Fibroblast of villous mesenchyme (primary cell): Measurements from ENCODE around the gene SCARB1. TPM values are rescaled to one million over a fixed set of nuclear protein-coding genes. Genes with fewer than 3 reads are reported as not detected.
"Not testable (repeated sequence)": the region's sequence is repeated elsewhere in the genome, so short reads cannot be mapped to it uniquely, and the experiment has no call there.

Source experiments
- DNase-seq: peaks from one replicate; pipeline ENCODE4 v3.0.0-alpha.2; 2010; ENCODE audit warnings: low read depth
- H3K4me3 ChIP-seq: 2 replicates; pipeline ENCODE4 v1.5.1; 2011; ENCODE audit warnings: low read depth, mild to moderate bottlenecking, low read length
- total RNA-seq: library from RNA; depleted of rRNA; stranded (reverse); fragments of >200 nt; gene quantifications from 2 replicates; pipeline ENCODE4 v1.2.3, GENCODE V29; 2012
- TF ChIP-seq, protein P1 (sequence below): IDR thresholded peaks from 2 replicates; pipeline ENCODE4 v1.5.1; 2012; ENCODE audit warnings: low read depth, mild to moderate bottlenecking, low read length; ENCODE audit not compliant: insufficient read depth

The SCARB1 gene
- total RNA-seq, 1 donor: 28.5 TPM

DNA sequence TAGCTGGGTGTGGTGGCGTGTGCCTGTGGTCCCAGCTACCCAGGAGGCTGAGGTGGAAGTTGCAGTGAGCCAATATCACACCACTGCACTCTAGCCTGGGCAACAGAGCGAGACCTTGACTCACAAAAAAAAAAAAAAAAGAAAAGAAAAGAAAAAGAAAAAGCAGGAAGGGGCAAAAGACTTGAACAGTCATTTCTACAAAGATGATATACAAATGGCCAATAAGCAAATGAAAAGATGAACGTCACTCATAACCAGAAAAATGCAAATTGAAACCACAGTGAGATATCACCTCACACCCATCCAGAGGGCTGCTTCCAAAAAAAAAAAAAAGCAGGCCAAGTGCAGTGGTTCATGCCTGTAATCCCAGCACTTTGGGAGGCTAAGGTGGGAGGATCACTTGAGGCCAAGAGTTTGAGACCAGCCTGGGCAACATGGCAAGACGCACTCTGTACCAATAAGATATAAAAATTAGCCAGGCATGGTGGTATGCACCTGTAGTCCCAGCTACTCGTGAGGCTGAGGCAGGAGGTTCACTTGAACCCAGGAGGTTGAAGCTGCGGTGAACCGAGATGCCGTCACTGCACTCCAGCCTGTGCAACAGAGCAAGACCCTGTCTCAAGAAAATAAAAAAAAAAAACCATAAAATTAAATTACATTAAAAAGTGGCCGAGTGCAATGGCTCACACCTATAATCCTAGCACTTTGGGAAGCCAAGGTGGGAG, 30.3 kb upstream of the SCARB1 start:
- no peak for DNase-seq
- no peak overlapping the region for H3K4me3 ChIP-seq
- TF ChIP-seq, protein P1, sequence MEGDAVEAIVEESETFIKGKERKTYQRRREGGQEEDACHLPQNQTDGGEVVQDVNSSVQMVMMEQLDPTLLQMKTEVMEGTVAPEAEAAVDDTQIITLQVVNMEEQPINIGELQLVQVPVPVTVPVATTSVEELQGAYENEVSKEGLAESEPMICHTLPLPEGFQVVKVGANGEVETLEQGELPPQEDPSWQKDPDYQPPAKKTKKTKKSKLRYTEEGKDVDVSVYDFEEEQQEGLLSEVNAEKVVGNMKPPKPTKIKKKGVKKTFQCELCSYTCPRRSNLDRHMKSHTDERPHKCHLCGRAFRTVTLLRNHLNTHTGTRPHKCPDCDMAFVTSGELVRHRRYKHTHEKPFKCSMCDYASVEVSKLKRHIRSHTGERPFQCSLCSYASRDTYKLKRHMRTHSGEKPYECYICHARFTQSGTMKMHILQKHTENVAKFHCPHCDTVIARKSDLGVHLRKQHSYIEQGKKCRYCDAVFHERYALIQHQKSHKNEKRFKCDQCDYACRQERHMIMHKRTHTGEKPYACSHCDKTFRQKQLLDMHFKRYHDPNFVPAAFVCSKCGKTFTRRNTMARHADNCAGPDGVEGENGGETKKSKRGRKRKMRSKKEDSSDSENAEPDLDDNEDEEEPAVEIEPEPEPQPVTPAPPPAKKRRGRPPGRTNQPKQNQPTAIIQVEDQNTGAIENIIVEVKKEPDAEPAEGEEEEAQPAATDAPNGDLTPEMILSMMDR: no peak

DNA sequence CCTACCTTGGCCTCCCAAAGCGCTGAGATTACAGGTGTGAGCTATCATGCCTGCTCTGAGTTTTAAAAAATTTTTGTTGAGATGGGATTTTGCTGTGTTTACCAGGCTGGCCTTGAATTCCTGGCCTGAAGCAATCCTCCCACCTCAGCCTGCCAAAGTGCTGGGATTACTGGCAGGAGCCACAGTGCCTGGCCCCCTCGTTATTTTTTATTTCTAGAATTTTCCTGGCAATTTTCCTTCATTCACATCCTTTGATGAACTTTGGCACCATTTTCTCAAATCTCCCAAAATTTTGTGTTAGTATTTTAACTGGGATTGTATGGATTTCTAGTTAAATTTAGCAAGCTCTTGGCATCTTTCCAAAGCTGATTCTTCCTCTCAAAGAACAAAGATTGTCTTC, 24.6 kb upstream of the SCARB1 start:
- no peak overlapping the region for H3K4me3 ChIP-seq
- DNase-seq: no peak
- TF ChIP-seq, protein P1: no peak

DNA sequence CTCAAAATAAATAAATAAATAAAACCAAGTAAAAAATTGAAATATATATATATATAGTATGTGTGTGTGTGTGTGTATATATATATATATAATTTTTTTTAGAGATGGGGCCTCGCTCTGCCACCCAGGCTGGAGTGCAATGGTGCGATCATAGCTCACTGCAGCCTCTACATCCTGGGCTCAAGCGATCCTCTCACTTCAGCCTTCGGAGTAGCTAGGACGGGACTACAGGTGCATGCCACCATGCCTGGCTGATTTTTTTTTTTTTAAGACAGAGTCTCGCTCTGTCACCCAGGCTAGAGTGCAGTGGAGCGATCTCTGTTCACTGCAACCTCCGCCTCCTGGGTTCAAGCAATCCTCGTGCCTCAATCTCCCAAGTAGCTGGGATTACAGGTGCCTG, 24.1 kb upstream of the SCARB1 start:
- not testable (repeated sequence) for H3K4me3 ChIP-seq, DNase-seq

DNA sequence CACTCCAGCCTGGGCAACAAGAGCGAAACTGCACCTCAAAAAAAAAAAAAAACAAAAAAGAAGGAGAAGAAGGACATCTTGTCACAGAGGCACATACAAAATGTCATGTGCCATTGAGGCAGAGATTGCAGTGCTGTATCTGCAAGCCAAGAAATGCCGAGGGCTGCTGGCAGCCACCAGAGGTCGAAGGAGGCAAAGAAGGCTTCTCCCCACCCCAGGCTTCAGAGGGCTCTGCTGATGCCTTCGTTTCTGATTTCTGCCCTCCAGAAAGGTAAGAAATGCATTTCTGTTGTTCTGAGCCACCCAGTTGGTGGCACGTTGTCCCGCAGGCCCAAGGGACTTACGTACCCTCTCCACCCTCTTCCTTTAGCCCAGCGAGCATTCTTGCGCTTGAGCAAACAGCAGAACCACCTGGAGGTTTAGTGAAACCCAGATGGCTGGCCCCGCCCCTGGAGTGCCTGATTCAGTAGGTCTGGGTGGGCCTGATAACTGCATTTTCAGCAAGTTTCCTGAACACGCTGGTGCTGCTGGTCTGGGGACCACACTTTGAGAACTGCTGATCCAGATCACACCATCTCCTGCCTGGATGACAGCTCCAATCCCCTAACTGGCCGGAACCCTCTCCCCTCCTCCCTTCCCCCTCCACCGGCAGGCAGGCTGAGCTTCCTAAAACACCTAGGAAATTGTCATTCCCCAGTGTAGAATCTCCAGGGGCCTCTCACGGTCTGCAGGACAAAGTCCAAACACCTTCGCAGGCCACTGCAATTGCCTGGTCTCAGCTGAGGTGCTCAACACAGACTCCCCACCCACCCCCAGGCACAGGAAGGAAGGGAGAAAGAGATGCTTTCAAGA, 21.1 kb upstream of the SCARB1 start:
- TF ChIP-seq, protein P1: no peak
- DNase-seq: no peak
- H3K4me3 ChIP-seq: no peak overlapping the region

DNA sequence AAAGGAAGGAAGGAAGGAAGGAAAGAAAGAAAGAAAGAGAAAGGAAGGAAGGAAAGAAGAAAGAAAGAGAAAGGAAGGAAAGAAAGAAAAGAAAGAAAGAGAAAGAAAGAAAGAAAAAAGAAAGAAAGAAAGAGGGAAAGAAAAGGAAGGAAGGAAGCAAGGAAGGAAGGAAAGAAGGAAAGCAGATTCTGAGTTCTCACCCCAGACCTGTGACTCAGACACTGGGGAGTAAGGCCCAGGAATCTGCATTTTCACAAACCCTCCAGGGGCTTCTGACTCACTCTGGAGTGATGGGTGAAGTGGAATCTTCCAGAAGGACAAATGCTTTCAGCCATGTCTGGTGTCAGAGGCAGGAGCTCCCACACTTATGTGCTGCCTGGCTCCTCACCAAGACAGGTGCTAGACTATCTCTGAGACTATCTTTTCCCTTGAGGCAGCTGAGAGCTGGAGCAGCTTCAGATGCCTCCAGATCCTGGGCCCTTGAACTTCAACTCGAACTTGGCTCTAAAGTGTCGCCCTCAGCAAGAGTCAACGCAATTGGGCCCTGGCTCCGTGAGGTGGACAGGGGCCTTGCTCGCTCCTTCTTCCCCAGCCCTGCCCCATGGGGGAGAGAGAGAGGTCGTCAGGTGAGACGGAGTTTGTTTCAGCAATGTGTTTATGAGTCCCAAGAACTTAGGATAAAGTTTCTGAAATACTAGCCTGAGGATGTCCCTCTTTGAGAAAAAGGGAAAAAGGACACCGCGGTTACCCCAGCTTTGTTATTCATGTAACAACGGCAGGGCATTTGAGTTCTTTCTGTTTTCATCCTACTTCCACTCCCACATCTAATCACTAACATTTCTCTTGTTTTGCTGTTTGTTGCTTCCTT, 19.8 kb upstream of the SCARB1 start:
- DNase-seq: no peak
- TF ChIP-seq, protein P1: no peak
- H3K4me3 ChIP-seq: no peak overlapping the region

DNA sequence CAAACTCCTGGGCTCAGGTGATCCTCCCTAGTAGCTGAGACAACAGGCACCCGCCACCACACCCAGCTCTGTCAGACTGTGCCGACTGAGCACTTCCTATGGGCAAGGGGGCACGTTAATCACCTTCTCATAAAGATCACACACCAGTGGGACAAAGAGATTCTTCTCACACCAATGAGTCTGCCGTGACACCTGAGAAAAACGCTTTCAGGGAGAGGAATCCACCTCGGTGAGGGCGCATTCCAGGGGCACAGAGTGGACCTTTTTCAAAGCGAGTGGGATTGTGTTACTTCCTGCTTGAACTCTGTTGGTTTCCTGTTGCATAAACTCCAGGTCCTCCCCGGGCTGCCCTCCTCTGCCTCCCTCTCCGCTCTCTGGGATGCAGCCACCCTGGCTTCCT, 17.5 kb upstream of the SCARB1 start:
- TF ChIP-seq, protein P1: no peak
- no peak for DNase-seq
- no peak overlapping the region for H3K4me3 ChIP-seq

DNA sequence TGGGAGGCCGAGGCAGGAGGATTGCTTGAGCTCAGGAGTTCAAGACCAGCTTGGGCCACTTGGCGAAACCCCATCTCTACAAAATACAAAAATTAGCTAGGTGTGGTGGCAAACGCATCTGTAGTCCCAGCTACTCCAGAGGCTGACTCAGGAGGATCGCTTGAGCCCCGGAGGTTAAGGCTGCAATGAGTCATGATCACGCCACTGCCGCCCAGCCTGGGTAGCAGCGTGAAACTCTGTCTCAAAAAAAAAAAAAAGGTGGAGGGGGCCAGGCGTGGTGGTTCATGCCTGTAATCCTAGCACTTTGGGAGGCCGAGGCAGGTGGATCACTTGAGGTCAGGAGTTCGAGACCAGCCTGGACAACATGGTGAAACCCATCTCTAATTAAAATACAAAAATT, 16.7 kb upstream of the SCARB1 start:
- not testable (repeated sequence) for H3K4me3 ChIP-seq, DNase-seq
